GM21528 (cell line): ENCODE results near the gene NLRP6.
"Not testable (repeated sequence)": the region's sequence is repeated elsewhere in the genome, so short reads cannot be mapped to it uniquely, and the experiment has no call there.

ENCODE experiments used
- ATAC-seq: cut with Tn5 transposase; IDR thresholded peaks from one replicate; pipeline ENCODE4 v1.9.1; 2021; ENCODE audit warnings: mild to moderate bottlenecking, moderate library complexity; ENCODE audit not compliant: unreplicated experiment, low FRiP score

The NLRP6 gene

DNA sequence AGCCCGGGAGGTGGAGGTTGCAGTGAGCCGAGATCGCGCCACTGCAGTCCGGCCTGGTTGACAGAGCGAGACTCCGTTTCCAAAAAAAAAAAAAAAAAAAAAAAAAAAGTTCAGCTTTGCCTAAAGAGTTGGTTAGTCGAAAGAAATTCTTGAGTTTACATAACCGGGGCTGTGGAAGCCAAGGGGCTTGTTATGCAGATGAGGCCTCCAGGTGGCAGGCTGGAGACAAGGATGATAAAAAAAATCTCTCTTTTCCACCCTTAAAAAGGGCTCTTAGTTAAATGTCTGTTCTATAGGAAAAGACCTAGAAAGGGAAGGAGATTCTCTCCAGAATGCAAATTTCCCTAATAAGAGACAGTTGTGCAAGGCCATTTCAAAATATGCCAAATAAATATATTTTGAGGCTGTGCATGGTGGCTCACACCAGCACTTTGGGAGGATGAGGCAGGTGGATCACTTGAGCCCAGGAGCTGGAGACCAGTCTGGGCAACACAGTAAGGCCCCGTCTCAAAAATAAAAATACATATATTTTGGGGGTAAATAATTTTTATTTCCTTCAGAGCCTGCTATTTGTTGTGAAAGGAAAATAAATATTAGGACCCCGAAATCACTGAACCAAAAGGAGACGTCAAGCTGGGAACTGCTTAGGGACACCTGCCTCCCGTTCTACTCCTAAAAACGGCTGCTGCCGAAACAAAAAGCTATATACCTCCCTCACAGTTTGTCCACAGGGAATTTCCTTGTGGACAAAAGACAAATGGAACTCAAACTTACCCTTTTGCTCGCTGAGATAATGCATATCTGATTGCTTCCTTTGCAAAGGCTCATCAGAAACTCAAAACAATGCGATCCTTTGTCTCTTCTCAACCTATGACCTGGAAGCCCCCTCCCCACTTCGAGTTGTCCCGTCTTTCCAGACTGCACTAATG lies 27.0 kb downstream of the NLRP6 start:
- ATAC-seq = no peak

DNA sequence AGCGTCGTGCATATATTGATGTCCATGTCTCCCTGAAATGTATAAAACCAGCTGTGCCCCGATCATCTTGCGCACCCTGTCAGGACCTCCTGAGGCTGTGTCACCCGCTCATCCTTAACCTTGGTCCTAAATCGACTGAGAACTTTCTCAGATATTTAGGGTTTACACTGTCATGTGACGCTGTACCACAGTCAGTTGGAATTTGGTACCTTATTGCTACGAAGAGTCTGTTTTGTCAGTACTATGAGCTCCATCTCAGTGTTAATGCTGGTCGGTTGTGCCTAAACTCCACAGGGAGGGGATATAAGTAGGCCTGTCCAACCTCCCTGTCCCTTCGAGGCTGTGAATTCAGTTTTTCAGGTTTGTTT lies 27.6 kb downstream of the NLRP6 start:
- no peak for ATAC-seq

DNA sequence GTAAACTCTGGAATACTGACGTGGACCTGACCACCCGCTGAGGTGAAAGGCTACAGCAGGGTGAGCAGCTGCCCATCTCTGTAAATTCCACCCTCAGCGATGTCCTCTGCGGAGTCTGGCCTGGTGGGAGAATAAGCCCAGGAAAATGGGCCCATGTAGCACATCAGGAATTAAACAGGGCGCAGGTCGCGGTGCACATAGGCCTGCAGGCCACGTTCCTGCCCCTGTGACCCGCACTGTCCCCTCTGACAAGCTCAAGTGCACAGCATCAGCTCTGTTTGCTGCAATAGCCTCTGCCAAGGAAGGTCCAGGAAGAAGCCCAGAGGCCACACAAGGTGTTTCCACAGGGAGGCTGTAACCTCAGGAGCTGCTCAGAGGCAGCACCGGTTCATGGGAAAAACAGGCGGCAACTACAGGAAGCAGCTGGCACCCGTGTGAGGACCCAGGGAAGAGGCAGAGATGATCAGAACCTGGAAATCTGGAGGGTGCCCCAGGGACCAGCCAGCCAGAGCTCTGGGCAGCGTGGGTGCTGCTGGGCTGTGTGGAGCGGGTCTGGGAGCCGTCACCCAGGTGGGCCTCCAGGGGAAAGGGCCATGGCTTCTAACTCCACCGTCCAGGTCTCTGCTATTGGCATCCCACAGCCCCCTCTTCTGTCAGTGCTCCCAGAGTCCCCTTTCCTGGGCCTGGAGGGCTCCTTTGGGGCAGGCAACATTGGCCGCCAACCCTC lies 28.6 kb downstream of the NLRP6 start:
- no peak for ATAC-seq

DNA sequence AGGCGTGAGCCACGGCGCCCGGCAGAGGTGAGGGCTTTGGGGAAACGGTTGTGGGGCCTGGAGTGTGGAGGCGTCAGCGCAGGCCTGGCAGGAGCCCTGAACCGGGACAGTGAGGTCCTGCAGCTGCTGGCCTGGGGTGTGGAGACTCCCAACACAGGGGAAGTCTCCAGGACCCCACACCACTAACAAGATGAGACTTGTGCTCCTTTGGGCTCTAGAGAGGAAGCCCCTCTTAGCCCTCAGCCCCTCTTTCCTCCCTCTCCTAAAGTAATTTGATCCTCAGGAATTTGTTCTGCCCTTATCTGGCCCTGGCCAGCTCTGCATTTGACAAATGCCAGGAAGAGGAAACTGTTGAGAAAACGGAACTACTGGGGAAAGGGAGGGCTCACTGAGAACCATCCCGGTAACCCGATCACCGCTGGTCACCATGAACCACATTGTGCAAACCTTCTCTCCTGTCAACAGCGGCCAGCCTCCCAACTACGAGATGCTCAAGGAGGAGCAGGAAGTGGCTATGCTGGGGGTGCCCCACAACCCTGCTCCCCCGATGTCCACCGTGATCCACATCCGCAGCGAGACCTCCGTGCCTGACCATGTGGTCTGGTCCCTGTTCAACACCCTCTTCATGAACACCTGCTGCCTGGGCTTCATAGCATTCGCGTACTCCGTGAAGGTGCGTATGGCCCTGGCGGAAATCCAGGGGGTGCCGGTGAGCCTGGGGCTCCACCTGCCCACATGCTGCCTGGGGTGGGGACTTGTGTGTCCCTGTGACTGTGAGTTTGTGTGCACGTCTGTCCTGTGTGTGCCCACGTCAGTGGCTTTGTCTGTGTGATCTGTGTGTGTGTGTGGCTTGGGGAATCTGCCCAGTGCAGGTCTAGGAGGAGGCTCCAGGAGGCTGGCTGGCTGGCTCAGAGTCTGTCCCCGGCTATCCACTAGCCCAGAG lies 29.8 kb downstream of the NLRP6 start, which contains the start of gene IFITM2:
IFITM2 (plus strand) TSS at position 51 of the 943 bp plus-strand sequence; CDS start at position 428, 377 bp downstream.
- ATAC-seq = not testable (repeated sequence)

DNA sequence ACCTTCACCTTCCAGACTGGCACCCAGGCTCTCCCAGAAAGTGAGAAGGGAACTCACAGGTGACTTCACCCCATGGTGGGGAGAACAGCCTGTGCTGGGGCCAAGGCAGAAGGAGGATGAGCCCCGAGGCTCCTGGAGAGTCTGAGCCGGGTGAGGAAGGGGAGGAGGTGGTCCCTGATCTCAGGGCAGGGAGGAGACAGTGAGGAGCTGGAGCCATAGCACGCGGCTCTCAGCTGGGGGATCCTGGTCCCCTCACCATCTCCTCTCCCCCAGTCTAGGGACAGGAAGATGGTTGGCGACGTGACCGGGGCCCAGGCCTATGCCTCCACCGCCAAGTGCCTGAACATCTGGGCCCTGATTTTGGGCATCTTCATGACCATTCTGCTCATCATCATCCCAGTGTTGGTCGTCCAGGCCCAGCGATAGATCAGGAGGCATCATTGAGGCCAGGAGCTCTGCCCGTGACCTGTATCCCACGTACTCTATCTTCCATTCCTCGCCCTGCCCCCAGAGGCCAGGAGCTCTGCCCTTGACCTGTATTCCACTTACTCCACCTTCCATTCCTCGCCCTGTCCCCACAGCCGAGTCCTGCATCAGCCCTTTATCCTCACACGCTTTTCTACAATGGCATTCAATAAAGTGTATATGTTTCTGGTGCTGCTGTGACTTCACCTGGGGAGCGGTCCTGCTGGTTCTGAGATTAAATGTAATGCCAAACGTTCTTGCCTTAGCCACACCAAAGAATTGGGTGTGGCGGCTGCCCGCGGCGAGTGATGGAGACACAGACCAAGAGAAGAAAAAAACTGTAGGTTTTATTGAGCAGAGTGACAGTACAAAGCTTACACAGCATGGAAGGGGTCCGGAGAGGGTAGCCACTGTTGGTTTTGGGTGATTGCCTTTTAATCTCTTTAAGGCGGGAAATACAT lies 30.8 kb downstream of the NLRP6 start:
- ATAC-seq = not testable (repeated sequence)

DNA sequence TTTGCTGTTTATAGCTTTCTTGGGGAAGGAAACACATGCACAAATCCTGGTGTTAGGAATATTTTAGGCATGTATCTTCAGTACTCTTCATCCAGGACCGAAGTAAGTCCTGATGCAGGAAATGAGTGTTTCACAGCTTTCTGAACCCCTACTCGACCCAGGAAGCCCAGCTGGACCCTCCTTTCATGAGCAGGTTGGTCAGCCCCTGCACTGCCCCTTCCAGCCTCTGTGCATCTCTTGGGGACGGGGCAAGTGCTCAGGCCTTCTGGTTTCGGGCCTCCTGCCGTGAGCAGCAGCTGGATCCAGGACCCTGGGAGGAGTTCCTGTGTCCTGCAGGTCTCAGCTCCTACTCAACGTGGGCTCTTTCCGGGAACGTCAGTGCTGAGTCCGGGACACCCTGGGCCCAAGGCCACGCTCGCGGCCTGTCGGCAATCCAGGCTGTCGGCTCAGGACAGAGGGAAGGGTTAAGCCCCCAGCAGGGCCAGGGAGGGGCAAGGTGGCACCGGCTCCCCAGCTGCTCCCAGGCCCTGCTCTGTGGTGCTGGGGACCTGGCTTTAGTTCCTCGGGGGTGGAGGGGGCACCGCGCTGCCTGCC lies 31.9 kb downstream of the NLRP6 start:
- ATAC-seq = not testable (repeated sequence)

DNA sequence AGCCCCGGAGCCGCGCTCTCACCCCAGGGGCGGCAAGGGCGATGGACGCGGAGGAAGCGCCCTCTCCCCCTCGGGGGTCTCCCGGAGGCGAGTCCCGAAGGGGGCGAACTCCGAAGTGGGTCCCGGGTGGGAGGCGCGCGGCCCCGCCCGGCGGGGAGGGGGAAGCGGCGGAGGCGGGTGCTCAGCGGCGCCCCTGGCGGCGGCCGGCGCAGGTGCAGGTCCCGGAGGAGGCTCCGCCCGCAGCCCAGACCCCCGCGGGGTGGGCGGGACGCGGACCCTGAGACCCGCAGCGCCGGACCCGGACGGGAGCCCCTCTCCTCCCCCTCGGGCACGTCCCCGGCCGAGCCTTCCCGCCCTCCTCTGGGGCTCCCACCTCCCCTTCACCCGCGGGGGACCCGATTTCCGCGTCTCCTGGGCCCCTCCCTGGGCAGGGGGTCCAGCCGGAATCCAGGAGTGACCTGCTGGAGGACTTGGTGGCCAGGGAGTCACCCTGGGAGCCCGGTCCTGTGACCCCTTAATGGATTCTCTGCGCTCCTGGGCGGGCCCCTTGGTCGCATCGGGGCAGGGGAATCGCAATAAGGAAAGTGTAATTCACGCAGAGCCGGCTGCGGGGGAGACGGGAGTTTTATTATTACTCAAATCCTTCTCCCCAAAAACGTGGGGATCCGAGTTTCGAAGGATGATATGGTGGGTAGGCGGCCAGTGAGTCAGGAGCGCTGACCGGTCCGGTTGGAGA lies 33.0 kb downstream of the NLRP6 start:
- ATAC-seq = not testable (repeated sequence)

DNA sequence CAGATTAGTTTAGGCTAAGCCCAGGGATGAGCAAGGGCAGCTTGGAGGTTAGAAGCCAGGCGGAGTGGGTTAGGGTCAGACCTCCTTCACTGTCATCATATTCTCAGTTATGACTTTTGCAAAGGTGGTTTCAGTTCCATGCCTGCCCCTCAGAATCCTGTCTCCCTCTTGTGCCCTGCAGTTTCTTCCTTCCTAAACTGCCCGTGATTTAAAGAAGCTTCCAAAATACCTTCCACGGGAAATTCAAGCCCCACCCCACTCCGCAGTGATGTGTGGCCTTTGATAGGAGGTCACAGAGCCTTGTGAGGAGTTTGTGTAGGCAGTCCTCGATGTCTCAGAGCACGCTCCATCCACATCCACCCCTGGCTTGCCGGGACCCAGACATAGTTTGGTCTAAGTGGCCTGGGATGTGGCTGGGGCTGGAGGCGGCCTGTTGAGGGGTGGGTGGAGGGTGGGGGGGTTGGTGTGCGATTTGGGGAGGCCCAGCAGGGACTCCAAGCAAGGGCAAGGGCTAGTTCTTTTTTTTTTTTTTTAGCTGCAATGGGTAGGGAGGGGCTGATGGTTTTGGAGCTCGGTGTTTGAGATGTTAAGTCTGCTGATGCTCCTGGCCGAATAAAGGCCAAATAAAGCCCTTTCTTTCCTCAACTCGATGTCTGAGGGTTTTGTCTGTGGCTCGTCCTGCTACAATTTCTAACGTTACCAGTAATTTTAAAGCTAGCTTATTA lies 34.0 kb downstream of the NLRP6 start:
- ATAC-seq = no peak

DNA sequence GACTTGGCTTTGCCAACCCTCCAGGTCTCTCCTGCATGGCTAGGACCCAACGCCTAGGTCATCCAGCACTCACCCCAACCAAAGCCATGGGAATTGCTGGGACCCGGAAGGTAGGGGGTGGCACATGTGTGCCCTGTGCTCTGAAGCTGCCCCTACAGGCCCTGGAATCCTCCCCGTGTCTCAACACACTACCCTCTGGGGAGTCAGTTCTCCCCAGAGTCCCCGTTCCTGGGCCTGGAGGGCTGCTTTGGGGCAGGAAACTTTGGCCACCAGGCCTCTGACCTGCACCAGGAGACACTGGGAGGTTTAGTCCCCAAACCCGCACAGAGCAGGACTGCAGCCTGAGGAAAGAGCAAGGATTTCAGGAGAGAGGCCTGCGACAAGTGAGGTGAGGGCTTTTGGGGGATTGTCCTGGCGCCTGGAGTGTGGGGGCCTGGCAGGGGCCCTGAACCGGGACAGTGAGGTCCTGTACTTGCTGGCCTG lies 35.1 kb downstream of the NLRP6 start:
- no peak for ATAC-seq

DNA sequence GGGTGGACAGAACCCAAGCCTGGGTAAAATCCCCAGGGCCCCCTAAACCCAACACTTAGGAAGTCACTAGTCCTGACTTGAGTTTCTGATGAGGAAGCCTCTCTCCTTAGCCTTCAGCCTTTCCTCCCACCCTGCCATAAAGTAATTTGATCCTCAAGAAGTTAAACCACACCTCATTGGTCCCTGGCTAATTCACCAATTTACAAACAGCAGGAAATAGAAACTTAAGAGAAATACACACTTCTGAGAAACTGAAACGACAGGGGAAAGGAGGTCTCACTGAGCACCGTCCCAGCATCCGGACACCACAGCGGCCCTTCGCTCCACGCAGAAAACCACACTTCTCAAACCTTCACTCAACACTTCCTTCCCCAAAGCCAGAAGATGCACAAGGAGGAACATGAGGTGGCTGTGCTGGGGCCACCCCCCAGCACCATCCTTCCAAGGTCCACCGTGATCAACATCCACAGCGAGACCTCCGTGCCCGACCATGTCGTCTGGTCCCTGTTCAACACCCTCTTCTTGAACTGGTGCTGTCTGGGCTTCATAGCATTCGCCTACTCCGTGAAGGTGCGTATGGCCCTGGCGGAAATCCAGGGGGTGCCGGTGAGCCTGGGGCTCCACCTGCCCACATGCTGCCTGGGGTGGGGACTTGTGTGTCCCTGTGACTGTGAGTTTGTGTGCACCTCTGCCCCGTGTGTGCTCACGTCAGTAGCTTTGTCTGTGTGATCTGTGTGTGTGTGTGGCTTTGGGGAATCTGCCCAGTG lies 35.8 kb downstream of the NLRP6 start, which contains the start of gene IFITM1:
IFITM1 (plus strand) TSS at position 254 of the 767 bp plus-strand sequence; CDS start at position 385, 131 bp downstream.
- ATAC-seq = no peak

DNA sequence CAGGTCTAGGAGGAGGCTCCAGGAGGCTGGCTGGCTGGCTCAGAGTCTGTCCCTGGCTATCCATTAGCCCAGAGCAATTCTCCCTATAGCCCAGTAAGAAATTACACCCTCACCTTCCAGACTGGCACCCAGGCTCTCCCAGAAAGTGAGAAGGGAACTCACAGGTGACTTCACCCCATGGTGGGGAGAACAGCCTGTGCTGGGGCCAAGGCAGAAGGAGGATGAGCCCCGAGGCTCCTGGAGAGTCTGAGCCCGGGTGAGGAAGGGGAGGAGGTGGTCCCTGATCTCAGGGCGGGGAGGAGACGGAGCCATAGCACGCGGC lies 36.3 kb downstream of the NLRP6 start:
- not testable (repeated sequence) for ATAC-seq

DNA sequence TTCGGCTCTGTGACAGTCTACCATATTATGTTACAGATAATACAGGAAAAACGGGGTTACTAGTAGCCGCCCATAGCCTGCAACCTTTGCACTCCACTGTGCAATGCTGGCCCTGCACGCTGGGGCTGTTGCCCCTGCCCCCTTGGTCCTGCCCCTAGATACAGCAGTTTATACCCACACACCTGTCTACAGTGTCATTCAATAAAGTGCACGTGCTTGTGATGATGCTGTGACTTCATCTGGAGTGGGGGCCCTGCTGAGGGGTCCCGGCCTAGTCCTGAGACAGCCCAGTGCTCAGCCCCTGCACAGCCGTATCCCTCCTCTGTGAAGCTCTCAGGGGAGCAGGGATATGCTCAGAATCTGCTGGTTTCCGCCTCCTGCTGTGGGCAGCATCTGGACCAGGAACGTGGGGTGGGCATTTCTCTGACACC lies 36.9 kb downstream of the NLRP6 start:
- no peak for ATAC-seq

DNA sequence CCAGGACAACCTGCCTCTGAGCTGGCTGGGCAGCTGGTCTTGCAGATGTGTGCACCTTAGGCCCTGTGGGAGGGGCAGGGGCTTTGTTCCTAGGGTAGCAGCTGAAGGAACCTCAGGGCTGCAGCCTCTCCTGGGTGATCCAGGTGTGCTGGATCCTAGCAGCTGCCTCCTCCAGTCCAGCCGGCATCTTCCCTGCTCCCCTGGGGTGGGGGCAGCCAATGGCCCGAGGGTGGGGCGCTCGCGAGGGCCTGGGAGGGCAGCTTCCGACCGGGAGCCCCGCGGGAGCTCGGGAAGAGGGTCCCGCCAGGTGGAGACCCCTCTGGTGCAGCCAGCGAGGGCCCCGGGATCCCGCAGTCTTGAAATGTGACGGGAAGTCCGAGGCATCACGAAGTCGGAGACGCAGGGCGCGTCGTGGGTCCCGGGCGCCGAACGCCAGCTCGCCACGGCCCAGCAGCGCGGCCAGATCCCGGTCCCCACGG lies 37.3 kb downstream of the NLRP6 start:
- no peak for ATAC-seq

DNA sequence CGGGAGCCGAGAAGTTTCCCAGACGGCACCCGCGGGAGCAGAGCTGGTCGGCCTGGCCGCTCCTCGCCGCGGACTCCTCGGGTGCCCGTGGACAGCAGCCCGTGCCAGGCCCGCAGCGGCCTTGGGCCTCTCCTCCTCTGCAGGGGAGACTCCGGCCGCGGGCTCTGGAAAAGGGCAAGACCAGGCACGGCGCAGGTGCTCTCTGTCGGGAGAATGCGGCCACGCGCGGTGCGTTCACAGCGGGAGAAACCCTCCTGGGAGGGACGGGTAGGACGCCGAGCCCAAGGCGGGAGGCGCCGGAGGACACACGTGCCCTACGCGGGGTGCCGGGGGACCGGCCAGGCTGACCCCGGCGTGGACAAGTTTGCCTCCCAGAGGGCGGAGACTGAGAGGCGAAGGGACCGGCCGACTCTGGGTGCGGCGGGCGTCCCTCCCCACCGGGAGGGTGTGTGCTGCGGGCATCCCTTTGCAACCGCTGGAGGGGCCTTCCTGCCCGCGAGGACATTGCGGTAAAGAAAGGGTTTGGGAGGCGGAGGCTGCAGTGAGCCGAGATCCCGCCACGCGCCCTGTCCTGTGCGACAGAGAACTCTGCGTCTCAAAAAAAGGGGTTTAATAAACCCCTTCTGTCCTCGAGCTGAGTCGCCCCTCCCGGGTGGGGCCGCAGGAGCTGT lies 38.0 kb downstream of the NLRP6 start:
- no peak for ATAC-seq

DNA sequence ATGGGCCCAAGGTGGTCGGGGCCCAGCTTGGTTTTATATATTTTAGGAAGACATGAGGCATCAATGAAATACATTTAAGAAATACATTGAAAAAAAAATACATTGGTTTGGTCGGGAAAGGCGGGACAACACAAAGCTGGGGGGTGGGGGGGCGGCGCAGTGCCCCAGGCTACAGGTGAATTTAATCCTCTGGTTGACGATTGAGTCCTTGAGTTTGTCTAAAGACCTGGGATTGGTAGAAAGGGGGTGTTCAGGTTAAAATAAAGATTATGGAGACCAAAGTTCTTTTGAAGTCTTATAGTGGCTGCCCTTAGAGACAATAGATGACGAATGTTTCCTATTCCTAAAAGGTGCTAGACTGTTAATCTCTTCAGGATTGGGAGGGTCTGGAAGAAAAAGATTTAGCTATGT lies 38.7 kb downstream of the NLRP6 start:
- no peak for ATAC-seq
